ENCODE measurements around the gene TYW5. TPM values are rescaled to one million over a fixed set of nuclear protein-coding genes. Genes with fewer than 3 reads are reported as not detected.
A peak's percentile ranks its signal among the peaks of the same experiment; 100 is the strongest.

The TYW5 gene
- total and polyA plus RNA-seq, 2 donors, result 3.4 to 22.4 TPM

DNA sequence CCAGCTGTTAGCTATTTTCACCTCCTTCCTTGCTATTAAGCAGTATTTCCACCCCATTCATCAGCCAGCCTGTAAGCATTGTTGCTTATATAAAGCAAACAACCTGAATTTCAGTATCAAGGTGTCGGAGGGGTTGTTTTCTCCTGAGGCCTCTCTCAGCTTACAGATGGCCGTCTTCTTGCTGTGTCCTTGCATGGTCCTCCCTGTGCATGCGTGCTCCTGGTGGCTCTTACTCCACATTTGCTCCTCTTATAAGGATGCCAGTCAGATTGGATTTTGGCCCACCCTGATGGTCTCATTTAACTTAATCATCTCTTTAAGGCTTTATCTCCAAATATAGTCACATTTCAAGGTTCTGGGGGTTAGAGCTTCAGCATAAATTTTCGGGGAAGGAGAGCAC, 2.7 kb upstream of the TYW5 start:
- no peaks in the 10 kb centered on the region for H3K4me1 ChIP-seq (ENCODE audit: insufficient read depth)
- H3K36me3 ChIP-seq (ENCODE audit: insufficient read depth), result peaks cover 5% of the 10 kb centered on the region
- H3K4me3 ChIP-seq (ENCODE audit: low read depth, low read length), result no peak overlapping the region
- H3K27ac ChIP-seq (ENCODE audit: low read depth), result no peak overlapping the region
- DNase-seq (ENCODE audit: extremely low spot score), result no peak
- 89% methylated on average over 4 of the region's 4 CpGs for WGBS

DNA sequence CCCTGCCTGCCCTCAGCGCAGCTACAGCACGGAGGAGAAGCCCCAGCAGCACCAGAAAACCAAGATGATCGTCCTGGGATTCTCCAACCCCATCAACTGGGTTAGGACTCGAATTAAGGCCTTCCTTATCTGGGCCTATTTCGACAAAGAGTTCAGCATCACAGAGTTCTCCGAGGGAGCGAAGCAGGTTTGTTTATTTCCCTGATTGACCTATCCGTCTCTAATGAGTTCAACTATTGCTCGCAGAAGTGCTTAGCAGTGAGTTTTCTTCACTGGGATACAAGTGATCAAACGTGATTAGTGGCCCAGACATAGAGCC, 730 bp upstream of the TYW5 start:
- H3K36me3 ChIP-seq (ENCODE audit: insufficient read depth), result peaks cover 2% of the 10 kb centered on the region
- no peak for DNase-seq (ENCODE audit: extremely low spot score)
- H3K4me3 ChIP-seq (ENCODE audit: low read depth, low read length), result peak overlapping the region; percentile 95
- H3K4me1 ChIP-seq (ENCODE audit: insufficient read depth), result no peaks in the 10 kb centered on the region
- 0% methylated on average over 10 of the region's 10 CpGs for WGBS
- H3K27ac ChIP-seq (ENCODE audit: low read depth), result no peak overlapping the region

DNA sequence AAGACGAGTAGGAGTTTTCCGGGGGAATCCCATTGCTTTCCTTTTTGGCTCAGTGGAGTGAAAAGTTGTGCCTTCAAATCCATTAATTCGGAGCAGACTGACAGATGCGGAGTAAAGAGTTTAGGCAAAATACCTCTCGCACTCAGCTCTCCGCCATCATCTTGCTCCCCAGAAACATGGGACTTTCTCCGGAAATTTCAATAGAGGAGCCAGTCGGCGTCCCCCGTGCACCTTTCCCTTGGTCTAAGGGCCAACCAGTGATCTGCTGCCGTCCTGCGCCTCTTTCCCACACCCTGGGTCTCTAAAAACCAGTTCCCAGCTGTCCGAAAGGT, 318 bp downstream of the TYW5 start:
- Histone ChIP-seq H3K4me1 (ENCODE audit: insufficient read depth) (no peaks in the 10 kb centered on the region), H3K36me3 (ENCODE audit: insufficient read depth) (peaks cover 2% of the 10 kb centered on the region), H3K4me3 (ENCODE audit: low read depth, low read length) (peak overlapping the region; percentile 95), H3K27ac (ENCODE audit: low read depth) (peak overlapping the region; percentile 63)
- under 1% methylated on average over 13 of the region's 13 CpGs for WGBS
- DNase-seq (ENCODE audit: extremely low spot score), result no peak

DNA sequence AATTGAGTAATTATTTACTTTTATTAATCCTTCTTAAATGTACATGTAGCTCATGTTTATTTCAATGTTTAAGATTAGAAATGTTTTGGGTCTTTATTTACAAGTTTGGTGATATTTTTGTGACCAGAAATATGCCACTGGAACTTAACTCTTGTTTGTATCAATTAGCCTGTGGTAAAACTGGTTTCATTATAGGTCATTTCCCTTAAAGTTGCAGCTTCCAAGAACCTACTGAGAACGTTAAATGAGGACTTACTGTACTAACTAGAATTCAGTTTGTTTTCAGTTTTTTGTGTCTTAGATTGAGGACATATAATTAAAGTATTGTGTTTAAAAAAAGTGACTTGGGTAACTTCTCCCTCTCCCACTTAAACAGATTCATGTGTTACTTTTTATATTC, 4.3 kb downstream of the TYW5 start:
- Histone ChIP-seq H3K4me3 (ENCODE audit: low read depth, low read length) (no peak overlapping the region), H3K27ac (ENCODE audit: low read depth) (no peak overlapping the region), H3K4me1 (ENCODE audit: insufficient read depth) (no peaks in the 10 kb centered on the region), H3K36me3 (ENCODE audit: insufficient read depth) (no peaks in the 10 kb centered on the region)
- no peak for DNase-seq (ENCODE audit: extremely low spot score)
- 70% methylated on average over 1 of the region's 1 CpG for WGBS

DNA sequence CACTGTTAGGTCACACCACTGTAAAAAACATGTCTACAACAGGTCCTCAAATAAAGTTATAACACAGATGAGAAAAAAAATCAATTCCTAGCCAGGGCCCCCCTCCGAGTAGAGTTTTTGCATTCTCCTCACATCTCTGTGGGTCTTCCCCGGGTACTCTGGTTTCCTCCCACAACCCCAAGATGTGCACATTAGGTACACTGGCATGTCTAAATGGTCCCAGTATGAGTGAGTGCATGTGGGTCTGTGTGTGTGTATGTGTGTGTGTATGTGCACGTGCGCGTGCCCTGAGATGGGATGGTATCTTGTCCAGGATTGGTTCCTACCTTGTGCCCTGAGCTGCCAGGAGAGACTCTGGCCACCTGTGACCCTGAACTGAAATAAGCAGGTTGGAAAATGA, 4.9 kb downstream of the TYW5 start:
- 92% methylated on average over 5 of the region's 5 CpGs for WGBS
- Histone ChIP-seq H3K4me3 (ENCODE audit: low read depth, low read length) (no peak overlapping the region), H3K27ac (ENCODE audit: low read depth) (no peak overlapping the region), H3K4me1 (ENCODE audit: insufficient read depth) (no peaks in the 10 kb centered on the region), H3K36me3 (ENCODE audit: insufficient read depth) (no peaks in the 10 kb centered on the region)
- no peak for DNase-seq (ENCODE audit: extremely low spot score)

DNA sequence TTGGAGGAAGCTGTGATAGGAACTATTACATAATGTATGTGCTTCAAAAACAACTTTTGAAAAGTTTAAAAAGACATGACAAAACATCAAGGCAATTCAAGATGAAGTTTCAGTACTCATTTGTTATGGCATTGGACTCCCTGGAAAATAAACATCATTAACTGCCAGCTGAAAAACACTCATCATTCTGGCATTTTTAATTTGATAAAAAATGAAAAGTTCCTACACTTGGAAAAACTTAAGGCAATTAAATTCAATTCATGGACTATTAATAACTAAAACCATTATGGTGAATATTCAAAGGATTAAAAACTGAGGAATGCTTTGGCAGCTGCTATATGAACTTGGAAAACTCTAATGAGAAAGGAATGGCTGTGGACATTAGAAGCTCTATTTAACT, 8.5 kb downstream of the TYW5 start:
- DNase-seq (ENCODE audit: extremely low spot score), result no peak
- Histone ChIP-seq H3K4me3 (ENCODE audit: low read depth, low read length) (no peak overlapping the region), H3K4me1 (ENCODE audit: insufficient read depth) (no peaks in the 10 kb centered on the region), H3K27ac (ENCODE audit: low read depth) (no peak overlapping the region), H3K36me3 (ENCODE audit: insufficient read depth) (no peaks in the 10 kb centered on the region)

DNA sequence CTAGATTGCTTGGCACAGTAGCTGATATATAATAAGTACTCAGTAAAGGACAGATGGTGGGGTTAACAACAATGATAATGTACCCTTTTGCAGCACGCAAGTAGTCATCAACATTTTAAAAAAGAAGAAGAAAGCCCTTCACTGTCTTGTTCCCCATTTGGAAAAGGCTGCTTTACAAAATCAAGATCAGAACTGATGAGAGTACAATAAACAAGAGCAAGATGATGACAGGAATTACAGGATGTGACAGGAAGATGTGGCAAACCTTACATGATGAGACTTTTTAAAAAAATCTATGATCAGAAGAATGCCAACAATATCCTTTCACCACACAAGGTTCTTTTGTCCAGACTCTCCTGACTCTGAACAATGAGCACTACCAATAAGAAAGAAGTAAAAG, 9.1 kb downstream of the TYW5 start:
- WGBS, result 95% methylated on average over 1 of the region's 1 CpG
- no peak overlapping the region for H3K27ac ChIP-seq (ENCODE audit: low read depth)
- DNase-seq (ENCODE audit: extremely low spot score), result no peak
- no peaks in the 10 kb centered on the region for H3K36me3 ChIP-seq (ENCODE audit: insufficient read depth)
- H3K4me3 ChIP-seq (ENCODE audit: low read depth, low read length), result no peak overlapping the region
- no peaks in the 10 kb centered on the region for H3K4me1 ChIP-seq (ENCODE audit: insufficient read depth)

DNA sequence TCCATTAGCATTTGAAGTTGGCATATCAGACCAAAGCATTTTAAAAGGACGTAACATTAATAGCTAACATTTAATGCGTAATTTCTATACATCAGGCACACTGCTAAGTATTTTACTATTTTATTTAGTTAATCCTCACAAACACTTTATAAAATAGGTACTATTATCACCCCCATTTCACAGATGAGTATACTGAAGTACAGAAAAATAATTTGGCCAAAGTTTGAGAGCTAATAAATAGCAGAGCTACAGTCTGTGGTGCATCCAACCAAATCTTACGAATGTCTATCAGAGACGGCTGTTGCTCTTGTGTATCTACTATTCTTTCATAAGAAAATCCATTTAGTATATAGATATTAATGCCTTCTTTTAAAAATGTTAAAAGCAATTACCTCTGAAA, 11.9 kb downstream of the TYW5 start:
- no peak for DNase-seq (ENCODE audit: extremely low spot score)
- Histone ChIP-seq H3K4me1 (ENCODE audit: insufficient read depth) (no peaks in the 10 kb centered on the region), H3K36me3 (ENCODE audit: insufficient read depth) (no peaks in the 10 kb centered on the region), H3K4me3 (ENCODE audit: low read depth, low read length) (no peak overlapping the region), H3K27ac (ENCODE audit: low read depth) (no peak overlapping the region)
- WGBS, result 95% methylated on average over 4 of the region's 4 CpGs

DNA sequence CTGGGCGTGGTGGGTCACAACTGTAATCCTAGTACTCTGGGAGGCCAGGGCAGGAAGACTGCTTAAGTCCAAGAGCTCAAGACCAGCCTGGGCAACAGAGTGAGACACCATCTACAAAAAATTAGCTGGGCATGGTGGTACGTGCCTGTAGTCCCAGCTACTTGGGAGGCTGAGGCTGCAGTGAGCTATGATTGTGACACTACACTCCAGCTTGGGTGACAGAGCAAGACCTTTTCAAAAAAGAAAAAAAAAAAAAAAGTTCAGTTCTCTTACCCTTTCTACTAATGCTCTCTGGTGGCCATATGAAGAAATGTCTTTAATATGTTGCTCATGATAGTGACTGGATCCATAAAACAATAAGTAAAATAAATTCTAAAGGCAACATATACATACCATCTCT, 14.9 kb downstream of the TYW5 start:
- no peak overlapping the region for H3K27ac ChIP-seq (ENCODE audit: low read depth)
- no peaks in the 10 kb centered on the region for H3K36me3 ChIP-seq (ENCODE audit: insufficient read depth)
- no peak for DNase-seq (ENCODE audit: extremely low spot score)
- WGBS, result 96% methylated on average over 2 of the region's 2 CpGs
- no peaks in the 10 kb centered on the region for H3K4me1 ChIP-seq (ENCODE audit: insufficient read depth)
- no peak overlapping the region for H3K4me3 ChIP-seq (ENCODE audit: low read depth, low read length)

DNA sequence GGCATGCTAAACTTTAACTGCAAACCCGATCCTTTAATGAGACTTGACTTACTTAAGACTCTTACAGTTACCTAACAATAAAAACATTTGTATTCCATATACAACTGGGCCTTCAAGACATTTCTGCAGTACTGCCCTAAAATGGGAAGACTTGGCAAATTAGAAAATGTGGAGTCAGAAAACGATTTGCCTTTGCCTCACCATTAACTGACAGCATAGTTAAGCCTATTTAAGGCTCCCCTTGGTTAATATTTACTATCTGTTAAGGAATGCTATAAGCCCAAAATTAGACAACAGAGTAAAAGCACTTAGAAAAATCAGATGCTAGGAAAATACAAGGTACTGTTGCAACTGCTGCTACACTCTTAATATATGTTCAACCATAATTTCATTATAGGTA, 18.7 kb downstream of the TYW5 start:
- no peaks in the 10 kb centered on the region for H3K36me3 ChIP-seq (ENCODE audit: insufficient read depth)

DNA sequence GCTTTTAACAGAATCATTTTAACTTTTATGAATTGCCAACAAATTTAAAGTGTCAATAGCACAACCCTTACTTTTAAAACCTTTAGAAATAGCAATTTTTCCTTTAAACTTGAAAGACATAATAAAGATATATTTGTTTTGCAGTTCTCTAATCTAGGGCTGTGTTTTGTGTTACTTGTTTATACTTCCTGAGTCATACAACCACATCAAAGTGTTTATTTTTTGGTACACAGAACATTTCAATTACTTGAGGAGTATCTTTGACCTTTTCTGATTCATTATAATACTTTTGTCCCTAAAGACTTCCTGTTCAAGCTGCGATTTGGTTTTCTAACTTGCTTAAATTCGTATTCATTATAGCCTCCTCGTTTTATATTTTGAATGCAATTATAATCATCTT, 21.8 kb downstream of the TYW5 start:
- Histone ChIP-seq H3K4me3 (ENCODE audit: low read depth, low read length) (no peak overlapping the region), H3K27ac (ENCODE audit: low read depth) (no peak overlapping the region), H3K4me1 (ENCODE audit: insufficient read depth) (no peaks in the 10 kb centered on the region), H3K36me3 (ENCODE audit: insufficient read depth) (no peaks in the 10 kb centered on the region)
- WGBS, result 69% methylated on average over 3 of the region's 3 CpGs
- DNase-seq (ENCODE audit: extremely low spot score), result no peak

More for the DNA sequence above, 18.7 kb downstream of the TYW5 start:
- no peak for DNase-seq (ENCODE audit: extremely low spot score)
- no peak overlapping the region for H3K4me3 ChIP-seq (ENCODE audit: low read depth, low read length)
- 78% methylated on average over 2 of the region's 2 CpGs for WGBS
- H3K27ac ChIP-seq (ENCODE audit: low read depth), result no peak overlapping the region
- H3K4me1 ChIP-seq (ENCODE audit: insufficient read depth), result no peaks in the 10 kb centered on the region

DNA sequence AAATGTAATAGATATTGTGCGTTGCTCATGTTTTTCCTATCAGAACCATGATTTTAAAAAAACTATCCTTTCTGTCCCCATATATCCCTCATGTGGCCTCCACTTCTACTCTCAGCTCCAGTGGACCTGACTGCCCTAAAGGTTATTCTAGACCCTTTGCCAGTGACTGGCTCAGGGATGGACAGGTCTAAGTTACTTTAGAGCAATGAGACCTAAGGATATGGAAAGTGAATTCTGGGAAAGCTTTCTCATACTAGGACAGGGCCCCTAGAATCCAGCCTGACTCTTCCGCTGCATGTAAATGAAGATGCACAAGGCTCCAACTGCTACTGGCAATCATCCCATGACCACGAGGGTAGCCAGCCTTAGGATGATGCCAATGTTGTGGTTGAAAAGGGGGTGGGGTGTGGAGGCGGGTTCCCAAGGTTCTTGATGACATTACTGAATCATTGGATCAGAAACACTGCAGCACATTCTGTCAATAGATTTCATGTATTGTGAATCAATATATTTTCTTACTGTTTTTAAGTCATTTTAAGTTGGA, 22.9 kb downstream of the TYW5 start:
- WGBS, result 79% methylated on average over 4 of the region's 4 CpGs
- H3K27ac ChIP-seq (ENCODE audit: low read depth), result no peak overlapping the region
- no peaks in the 10 kb centered on the region for H3K36me3 ChIP-seq (ENCODE audit: insufficient read depth)

DNA sequence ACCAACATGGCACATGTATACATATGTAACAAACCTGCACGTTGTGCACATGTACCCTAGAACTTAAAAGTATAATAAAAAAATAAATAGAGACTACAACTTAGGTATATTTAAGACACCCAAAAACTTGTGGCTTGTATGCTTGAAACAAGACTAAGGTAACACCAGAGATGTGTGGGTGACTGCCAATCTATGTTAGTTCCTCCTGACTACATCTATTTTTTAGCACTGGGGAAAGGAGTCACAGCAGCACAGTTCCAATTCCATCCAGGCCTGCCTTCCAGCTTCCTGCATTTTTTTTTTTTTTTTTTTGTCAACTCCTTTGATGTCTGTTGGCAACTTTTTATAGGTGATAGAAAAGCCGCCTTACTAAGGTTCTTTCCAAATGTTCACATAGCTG, 26.0 kb downstream of the TYW5 start:
- Histone ChIP-seq H3K27ac (ENCODE audit: low read depth) (no peak overlapping the region), H3K4me1 (ENCODE audit: insufficient read depth) (no peaks in the 10 kb centered on the region), H3K4me3 (ENCODE audit: low read depth, low read length) (no peak overlapping the region), H3K36me3 (ENCODE audit: insufficient read depth) (peaks cover 2% of the 10 kb centered on the region)
- 75% methylated on average over 2 of the region's 2 CpGs for WGBS
- DNase-seq (ENCODE audit: extremely low spot score), result no peak

More for the DNA sequence above, 22.9 kb downstream of the TYW5 start:
- no peak overlapping the region for H3K4me3 ChIP-seq (ENCODE audit: low read depth, low read length)
- DNase-seq (ENCODE audit: extremely low spot score), result no peak
- no peaks in the 10 kb centered on the region for H3K4me1 ChIP-seq (ENCODE audit: insufficient read depth)

DNA sequence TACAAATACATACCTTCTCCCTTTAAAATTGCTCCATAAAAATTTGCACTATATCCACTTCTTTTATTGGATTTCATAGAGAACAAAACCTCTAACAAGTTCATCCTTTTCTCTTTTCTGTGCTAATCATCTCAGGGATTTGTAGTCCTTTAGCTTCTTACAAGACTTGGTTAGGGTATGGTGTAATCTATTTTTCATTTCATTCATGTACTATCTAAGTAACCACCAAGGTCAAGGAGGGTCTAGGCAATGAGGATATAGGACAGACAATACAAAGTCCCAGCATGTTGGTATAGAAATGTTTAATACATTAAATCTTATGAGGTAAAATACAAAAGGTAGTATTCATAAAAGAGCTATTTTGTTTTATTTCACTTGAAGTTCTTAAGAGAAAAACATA, 26.7 kb downstream of the TYW5 start:
- peaks cover 2% of the 10 kb centered on the region for H3K36me3 ChIP-seq (ENCODE audit: insufficient read depth)
- H3K4me3 ChIP-seq (ENCODE audit: low read depth, low read length), result no peak overlapping the region

DNA sequence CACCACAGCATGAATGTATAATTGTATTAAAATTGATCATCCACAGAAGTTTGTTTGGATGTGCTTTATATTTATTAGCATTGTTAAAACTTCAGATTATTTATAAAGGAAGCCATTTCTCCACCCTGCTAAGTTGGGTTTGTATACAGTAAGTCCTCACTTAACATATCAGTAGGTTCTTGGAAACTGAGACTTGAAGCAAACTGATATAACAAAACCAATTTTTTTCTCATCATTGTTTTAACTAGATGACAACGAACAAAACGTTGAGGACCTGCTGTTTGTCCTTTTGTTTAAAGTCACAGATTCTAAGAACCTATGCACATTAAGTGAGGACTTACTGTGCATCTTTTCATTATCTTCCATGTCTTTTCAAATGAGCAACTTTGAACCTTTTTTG, 27.1 kb downstream of the TYW5 start:
- H3K4me1 ChIP-seq (ENCODE audit: insufficient read depth), result no peaks in the 10 kb centered on the region
- no peak overlapping the region for H3K27ac ChIP-seq (ENCODE audit: low read depth)
- peaks cover 2% of the 10 kb centered on the region for H3K36me3 ChIP-seq (ENCODE audit: insufficient read depth)
- no peak overlapping the region for H3K4me3 ChIP-seq (ENCODE audit: low read depth, low read length)
- WGBS, result 56% methylated on average over 2 of the region's 2 CpGs
- DNase-seq (ENCODE audit: extremely low spot score), result no peak

More for the DNA sequence above, 26.7 kb downstream of the TYW5 start:
- no peak for DNase-seq (ENCODE audit: extremely low spot score)
- Histone ChIP-seq H3K4me1 (ENCODE audit: insufficient read depth) (no peaks in the 10 kb centered on the region), H3K27ac (ENCODE audit: low read depth) (no peak overlapping the region)

Data from urinary bladder (tissue), 4 donors.